ENCODE data around the gene CLDND1. TPM values are rescaled to one million over a fixed set of nuclear protein-coding genes. Genes with fewer than 3 reads are reported as not detected.

Gene CLDND1
- total and polyA plus RNA-seq, 2 experiments from 2014 or later = 70.1 to 89.2 TPM

DNA sequence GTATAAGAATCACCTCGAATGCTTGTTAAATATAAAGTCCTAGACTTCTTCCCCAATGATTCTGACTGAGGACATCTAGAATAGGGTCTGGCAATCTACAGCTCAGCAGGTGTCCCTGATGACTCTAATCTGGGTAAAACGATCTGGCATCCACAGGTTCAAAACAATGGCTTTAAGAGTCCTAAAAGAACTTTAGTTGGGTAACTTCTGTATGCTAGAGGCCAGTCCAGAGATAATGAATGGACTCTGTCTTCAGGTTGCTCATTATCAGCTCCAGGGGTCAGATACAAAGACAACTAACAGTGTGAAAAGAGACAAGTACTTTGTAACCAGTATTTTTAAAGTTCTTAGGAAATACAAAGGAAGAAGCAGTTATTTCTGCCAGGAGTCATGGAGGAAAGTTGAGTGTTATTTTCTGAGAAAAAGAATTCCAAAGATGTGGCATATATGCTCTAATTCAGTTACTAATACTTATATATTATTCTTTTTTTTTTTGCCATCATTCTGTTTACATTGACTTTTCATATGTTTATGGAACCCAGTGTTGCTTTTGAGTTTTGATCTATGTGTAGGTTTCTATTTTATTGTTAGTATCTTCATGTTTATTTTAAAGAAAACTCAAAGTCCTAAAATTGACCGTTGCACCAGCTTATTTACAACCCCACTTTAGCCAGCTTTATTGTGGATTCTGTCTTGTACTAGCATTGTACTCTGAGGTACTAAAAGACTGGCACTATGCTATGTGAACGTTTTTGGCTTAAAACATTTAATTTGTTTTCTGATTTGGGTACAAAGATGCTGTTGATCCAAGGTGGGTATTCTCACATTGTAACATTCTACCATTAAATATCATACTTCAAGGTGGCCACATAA lies 6.0 kb upstream of the CLDND1 start:
- H2AFZ ChIP-seq = no peak overlapping the region
- no peak overlapping the region for H3K27ac ChIP-seq
- WGBS (ENCODE audit: low lambda C conversion rate, missing lambda C conversion rate) = 32% methylated on average over 4 of the region's 4 CpGs

DNA sequence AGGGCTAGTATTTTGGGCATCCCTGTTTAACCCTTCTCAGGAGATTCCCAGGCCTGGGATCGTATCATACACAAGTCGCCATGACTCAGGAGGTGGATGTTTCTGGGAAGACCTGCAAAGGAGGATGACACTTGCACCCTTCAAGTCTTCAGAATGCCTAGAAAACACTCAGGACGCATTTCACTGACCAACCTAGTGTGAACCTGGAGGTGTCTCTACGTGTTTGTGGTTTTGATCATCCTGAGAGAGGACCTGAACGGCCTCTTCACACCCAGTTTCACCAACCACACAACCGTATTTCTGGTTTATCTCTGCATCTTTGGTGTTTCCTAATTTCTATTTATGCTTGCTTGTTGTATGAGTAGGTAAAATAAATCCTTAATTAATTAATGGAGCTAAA lies 2.8 kb upstream of the CLDND1 start:
- Histone ChIP-seq H3K36me3 (replicated peaks; ENCODE audit: insufficient read depth, low read depth) (no peaks in the 10 kb centered on the region), H3K79me2 (peaks cover 14% of the 10 kb centered on the region), H3K4me2 (no peak overlapping the region), H2AFZ (no peak overlapping the region), H3K27me3 (no peaks in the 10 kb centered on the region), H3K9me3 (ENCODE audit: low read depth) (no peaks in the 10 kb centered on the region), H3K27ac (no peak overlapping the region), H3K4me3 (no peak overlapping the region), H3K4me1 (ENCODE audit: insufficient read depth) (peaks cover 6% of the 10 kb centered on the region), H4K20me1 (ENCODE audit: insufficient read depth, poor library complexity, severe bottlenecking) (peaks cover 5% of the 10 kb centered on the region), H3K9me2 (replicated peaks; ENCODE audit: insufficient read depth) (no peaks in the 10 kb centered on the region)
- WGBS (ENCODE audit: low lambda C conversion rate, missing lambda C conversion rate) = 93% methylated on average over 6 of the region's 6 CpGs
- DNase-seq (ENCODE audit: low spot score) = no peak
- TF ChIP-seq EZH2phosphoT487 (IDR thresholded peaks at IDR 0.05; ENCODE audit: low read depth, severe bottlenecking, unreplicated experiment) (no peak), EZH2 (IDR thresholded peaks at IDR 0.05; ENCODE audit: borderline replicate concordance) (no peak)
- TF ChIP-seq, protein P1, sequence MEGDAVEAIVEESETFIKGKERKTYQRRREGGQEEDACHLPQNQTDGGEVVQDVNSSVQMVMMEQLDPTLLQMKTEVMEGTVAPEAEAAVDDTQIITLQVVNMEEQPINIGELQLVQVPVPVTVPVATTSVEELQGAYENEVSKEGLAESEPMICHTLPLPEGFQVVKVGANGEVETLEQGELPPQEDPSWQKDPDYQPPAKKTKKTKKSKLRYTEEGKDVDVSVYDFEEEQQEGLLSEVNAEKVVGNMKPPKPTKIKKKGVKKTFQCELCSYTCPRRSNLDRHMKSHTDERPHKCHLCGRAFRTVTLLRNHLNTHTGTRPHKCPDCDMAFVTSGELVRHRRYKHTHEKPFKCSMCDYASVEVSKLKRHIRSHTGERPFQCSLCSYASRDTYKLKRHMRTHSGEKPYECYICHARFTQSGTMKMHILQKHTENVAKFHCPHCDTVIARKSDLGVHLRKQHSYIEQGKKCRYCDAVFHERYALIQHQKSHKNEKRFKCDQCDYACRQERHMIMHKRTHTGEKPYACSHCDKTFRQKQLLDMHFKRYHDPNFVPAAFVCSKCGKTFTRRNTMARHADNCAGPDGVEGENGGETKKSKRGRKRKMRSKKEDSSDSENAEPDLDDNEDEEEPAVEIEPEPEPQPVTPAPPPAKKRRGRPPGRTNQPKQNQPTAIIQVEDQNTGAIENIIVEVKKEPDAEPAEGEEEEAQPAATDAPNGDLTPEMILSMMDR (IDR thresholded peaks at IDR 0.05; ENCODE audit: poor library complexity) = no peak

More for the DNA sequence above, 6.0 kb upstream of the CLDND1 start:
- no peaks in the 10 kb centered on the region for H3K9me3 ChIP-seq (ENCODE audit: low read depth)
- H3K27me3 ChIP-seq = no peaks in the 10 kb centered on the region
- no peaks in the 10 kb centered on the region for H3K9me2 ChIP-seq (replicated peaks; ENCODE audit: insufficient read depth)
- no peaks in the 10 kb centered on the region for H3K36me3 ChIP-seq (replicated peaks; ENCODE audit: insufficient read depth, low read depth)
- no peak overlapping the region for H3K4me3 ChIP-seq
- DNase-seq (ENCODE audit: low spot score) = no peak
- H3K4me1 ChIP-seq (ENCODE audit: insufficient read depth) = no peaks in the 10 kb centered on the region
- H3K4me2 ChIP-seq = no peak overlapping the region
- TF ChIP-seq, protein P1 (IDR thresholded peaks at IDR 0.05; ENCODE audit: poor library complexity) = no peak
- TF ChIP-seq EZH2phosphoT487 (IDR thresholded peaks at IDR 0.05; ENCODE audit: low read depth, severe bottlenecking, unreplicated experiment) (no peak), EZH2 (IDR thresholded peaks at IDR 0.05; ENCODE audit: borderline replicate concordance) (no peak)
- H4K20me1 ChIP-seq (ENCODE audit: insufficient read depth, poor library complexity, severe bottlenecking) = no peaks in the 10 kb centered on the region
- no peaks in the 10 kb centered on the region for H3K79me2 ChIP-seq

DNA sequence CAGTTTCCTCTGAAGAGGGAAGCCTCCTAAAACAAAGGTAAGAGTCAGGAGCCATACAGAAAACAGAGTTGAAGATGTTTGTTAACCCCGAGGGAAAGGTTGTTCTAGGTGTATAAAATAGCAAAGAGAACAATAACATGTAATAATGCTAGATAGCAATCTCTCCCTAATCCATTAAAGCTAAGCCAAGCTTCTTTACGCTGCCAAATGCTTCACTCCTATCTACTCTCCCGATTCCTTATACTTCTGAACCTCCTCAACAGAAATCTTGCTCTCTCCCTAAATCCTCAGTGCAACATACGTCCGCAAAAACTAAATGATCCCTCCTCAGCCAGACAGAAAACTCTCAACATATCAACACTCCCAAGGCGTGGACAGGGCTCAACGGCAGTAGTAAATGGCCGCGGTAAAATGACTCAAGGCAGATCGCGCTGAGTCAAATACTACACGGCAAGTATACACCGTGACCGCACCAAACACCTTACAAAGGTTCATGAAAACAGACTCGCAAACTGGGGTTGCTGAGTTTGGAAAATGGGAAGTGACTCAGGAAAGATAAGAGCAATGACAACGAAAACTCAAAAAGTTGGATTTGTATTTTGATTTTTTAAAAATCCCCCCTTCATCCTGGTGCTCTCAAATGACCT lies 682 bp downstream of the CLDND1 start:
- no peaks in the 10 kb centered on the region for H3K27me3 ChIP-seq
- TF ChIP-seq, protein P1 (IDR thresholded peaks at IDR 0.05; ENCODE audit: poor library complexity) = no peak
- TF ChIP-seq EZH2phosphoT487 (IDR thresholded peaks at IDR 0.05; ENCODE audit: low read depth, severe bottlenecking, unreplicated experiment) (no peak), EZH2 (IDR thresholded peaks at IDR 0.05; ENCODE audit: borderline replicate concordance) (no peak)
- H3K9me3 ChIP-seq (ENCODE audit: low read depth) = no peaks in the 10 kb centered on the region
- peak; percentile 81 for DNase-seq (ENCODE audit: low spot score)
- no peaks in the 10 kb centered on the region for H3K36me3 ChIP-seq (replicated peaks; ENCODE audit: insufficient read depth, low read depth)
- peak overlapping the region; percentile 84 for H3K4me2 ChIP-seq
- peaks cover 6% of the 10 kb centered on the region for H3K4me1 ChIP-seq (ENCODE audit: insufficient read depth)
- under 1% methylated on average over 16 of the region's 16 CpGs for WGBS (ENCODE audit: low lambda C conversion rate, missing lambda C conversion rate)
- H3K27ac ChIP-seq = peak overlapping the region; percentile 95
- no peaks in the 10 kb centered on the region for H3K9me2 ChIP-seq (replicated peaks; ENCODE audit: insufficient read depth)
- H3K79me2 ChIP-seq = peaks cover 35% of the 10 kb centered on the region
- H2AFZ ChIP-seq = peak overlapping the region; percentile 44
- H3K4me3 ChIP-seq = peak overlapping the region; percentile 61
- H4K20me1 ChIP-seq (ENCODE audit: insufficient read depth, poor library complexity, severe bottlenecking) = peaks cover 5% of the 10 kb centered on the region

All from hepatocyte (in vitro differentiated cells).